Ecto neural progenitor cell (in vitro differentiated cells): Measurements from ENCODE around the gene RNH1.
"Not testable (repeated sequence)": the region's sequence is repeated elsewhere in the genome, so short reads cannot be mapped to it uniquely, and the experiment has no call there.

Experiments
- DNase-seq: peaks from one replicate; pipeline ENCODE4 v3.0.0-alpha.2; 2018; ENCODE audit warnings: low spot score

RNH1 gene

DNA sequence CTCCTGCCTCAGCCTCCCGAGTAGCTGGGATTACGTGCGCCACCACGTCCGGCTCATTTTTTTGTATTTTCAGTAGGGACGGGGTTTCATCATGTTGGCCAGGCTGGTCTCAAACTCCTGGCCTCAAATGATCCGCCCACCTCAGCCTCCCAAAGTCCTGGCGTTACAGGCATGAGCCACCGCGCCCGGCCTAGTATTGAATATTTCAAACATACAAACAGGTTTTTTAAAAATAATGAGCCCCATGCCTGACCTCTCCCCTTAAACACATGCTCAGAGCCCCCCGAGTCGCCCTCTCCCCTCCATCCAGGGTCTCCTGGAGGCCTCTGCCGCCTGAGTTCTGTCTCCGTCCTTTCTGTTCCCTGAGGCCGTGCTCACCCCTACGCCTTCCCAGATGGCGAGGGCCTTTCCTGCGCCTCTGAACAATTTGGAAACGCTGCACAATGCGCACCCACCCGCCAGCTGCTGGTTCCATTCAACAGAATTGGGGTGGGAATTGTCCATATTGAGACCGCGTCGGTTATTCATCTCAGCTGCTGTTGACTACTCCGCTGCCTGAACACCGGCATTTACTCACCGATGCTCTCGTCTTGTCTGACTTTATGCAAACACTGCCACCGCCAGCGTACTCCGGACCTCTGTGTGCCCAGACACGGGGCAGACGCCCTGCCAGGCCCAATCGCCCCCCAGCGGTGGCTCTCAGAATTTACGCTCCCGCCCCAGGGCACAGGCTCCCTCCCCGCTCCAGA lies 13.6 kb upstream of the RNH1 start:
- no peak for DNase-seq

GRCh38 chr11:518463-519202 lies 11.6 kb upstream of the RNH1 start:
- DNase-seq = peak; percentile 89

DNA sequence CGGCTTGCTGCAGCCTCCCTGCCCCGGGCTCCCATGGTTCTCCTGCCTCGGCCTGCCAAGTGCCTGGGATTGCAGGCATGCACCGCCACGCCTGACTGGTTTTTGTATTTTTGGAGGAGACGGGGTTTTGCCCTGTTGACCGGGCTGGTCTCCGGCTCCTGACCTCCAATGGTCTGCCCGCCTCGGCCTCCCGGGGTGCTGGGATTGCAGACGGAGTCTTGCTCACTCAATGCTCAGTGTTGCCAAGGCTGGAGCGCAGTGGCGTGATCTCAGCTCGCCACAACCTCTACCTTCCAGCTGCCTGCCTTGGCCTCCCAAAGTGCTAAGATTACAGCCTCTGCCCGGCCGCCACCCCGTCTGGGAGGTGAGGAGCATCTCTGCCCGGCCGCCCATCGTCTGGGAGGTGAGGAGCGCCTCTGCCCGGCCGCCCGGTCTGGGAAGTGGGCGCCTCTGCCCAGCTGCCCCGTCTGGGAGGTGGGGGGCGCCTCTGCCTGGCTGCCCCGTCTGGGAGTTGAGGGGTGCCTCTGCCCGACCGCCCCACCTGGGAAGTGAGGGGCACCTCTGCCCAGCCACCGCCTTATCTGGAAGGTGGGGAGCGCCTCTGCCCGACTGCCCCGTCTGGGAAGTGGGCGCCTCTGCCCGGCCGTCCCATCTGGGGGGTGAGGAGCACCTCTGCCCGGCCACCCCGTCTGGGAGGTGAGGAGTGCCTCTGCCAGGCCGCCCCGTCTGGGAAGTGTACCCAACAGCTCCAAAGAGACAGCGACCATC lies 10.1 kb upstream of the RNH1 start:
- not testable (repeated sequence) for DNase-seq

- no peak for DNase-seq
Measured at GRCh38 chr11:516400-516799, 9.4 kb upstream of the RNH1 start.

GRCh38 chr11:515131-515530 lies 8.1 kb upstream of the RNH1 start:
- no peak for DNase-seq

DNA sequence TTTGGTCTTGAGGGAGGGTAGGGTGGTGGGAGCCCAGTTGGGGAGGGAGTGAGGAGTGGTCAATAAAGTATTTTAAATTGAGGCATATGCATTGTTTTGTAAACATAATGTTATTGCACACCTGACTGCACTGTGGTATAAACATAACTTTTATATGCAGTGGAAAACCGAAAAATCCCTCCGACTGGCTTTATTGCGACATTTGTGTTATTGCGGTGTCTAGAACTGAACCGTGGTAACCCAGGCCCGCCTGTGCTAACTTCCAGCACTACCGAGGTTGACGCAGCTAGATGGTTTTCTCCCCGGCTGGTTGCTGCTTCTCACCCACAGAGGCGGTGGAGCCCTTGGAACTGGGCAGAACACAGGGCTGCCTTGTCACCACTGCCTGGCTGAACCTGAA lies 7.6 kb upstream of the RNH1 start:
- DNase-seq = no peak

- DNase-seq = no peak
Measured at GRCh38 chr11:512761-513595, 5.9 kb upstream of the RNH1 start.

GRCh38 chr11:508956-509355 lies 1.9 kb upstream of the RNH1 start:
- DNase-seq = no peak

DNA sequence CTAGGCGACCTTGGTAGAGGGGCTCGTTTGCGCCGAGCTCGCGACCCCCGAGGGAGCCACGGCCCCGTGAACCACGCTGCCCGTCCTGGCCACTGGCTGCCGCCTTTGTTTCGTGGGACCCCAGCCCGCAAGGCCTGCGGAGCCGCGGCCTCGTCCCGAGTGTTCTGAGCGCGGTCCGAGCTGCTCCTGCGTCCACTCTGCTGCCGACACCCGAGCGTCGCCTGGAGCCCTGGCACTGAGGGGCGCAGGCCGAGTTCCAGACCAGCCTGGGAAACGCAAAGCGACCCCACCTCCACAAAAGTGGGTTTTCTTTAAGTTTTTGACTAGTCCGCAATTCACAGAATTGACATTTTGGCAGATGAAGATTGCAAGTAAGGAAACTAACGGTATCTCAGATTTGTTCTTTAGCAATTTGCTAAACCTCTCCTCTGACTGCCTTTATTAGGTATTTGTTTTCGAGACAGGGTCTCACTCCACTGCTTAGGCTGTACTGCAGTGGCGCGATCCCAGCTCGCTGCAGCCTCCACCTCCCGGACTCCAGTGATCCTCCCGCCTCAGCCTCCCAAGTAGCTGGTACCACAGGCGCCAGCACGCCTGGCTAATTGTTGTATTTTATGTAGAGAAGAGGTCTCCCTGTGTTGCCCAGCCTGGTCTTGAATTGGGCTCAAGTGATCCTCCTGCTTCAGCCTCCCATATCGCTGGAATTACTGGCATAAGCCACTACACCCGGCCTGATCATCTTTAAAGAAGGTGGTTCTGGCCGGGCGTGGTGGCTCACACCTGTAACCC lies 879 bp upstream of the RNH1 start:
- no peak for DNase-seq

- peak; percentile 99 for DNase-seq
Measured at GRCh38 chr11:506238-506994, 626 bp downstream of the RNH1 start.

DNA sequence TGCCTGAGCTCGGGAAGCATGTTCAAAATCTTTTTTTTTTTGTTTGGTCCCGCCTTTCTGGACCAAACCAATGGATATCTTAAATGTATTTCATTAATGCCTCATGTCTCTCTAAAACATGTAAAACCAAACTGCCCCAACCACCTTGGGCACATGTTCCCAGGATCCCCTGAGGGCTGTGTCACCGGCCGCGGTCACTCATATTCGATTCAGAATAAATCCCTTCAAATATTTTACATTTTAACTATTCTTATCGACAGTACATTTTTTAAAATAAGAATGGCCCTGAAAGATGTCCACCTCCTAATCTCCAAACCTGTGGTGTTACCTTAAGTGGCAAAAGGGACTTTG lies 2.1 kb downstream of the RNH1 start:
- no peak for DNase-seq

DNA sequence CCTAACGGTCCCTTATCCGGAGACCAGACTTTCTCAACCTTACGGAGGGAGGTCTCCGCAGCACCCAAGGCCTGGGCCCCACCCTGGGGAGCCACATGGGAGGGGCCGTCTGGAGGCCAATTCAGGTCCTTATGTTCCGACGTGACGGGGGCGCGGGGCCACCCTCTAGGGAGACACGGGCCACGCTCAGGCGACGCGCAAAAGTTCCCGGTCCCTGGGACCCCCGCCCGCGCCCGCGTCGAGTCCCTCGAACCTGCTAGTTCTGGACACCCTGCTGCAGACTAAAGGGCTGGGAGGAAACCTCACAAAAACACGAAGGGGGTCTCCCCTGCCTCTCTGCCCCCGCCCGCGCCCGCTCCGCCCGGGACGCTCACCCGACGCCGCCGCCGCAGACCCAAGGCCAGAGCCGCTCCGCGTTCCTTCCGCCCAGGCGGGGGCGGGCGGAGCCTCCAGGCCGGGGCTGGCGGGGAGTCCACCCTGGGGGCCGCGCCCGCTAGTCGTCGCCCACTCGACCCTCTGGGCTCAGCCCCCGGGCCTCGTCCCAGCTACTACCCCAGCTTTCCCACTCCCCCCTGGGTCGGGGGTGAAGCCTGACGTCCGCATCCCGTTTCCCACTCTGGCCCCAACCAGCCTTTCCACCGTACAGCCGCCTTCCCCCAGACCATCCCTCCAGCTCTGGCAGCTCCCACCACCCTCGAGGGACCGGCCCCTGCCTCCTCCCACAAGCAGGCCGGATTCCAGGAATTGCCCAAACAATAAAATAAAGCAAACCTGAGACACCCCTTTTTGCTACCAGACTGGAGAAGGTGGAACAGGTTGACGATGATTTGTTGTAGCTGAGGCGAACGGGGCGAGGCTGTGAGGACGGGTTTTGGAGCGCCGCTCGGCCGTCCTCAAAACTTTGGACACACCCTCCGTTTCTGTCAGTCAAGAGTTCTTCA lies 2.7 kb downstream of the RNH1 start:
- DNase-seq = no peak

DNA sequence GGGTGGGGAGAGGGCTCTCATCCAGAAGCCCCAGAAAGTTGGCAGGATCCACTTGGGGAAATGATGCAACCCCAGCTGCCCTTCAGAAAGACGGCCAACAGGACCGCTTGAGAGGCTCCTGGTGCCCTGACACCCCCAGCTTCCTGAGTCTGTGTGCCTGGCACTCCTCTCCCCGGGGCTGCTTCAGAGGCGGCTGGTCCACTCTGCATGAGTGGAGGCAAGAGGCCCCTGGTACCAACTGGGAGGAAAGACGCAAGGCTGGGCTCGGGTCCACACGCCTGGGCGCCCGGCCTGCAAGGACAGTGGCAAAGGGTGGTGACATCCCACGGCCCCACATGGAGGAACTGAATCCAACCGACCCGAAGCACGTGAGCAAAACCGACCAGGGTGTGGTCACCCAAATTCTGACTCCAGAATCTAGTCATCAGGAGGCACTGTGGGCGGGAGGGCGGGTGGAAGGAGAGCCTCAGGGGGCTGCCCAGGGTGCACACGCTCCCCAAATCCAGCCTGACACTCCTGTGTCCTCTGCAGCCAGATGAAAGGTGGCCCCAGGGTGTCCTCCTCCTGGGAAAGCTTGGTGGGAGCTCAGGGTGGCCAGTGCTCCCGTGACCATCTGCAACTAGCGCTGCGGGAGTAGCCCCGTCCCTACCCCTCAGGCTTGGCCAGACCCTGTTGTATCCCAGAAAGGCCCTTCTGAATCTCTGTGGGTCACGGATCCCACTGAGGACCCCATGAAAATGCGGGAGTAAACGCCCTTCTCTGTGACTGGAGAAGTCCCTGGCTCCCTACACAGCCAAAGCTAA lies 3.7 kb downstream of the RNH1 start:
- no peak for DNase-seq

DNA sequence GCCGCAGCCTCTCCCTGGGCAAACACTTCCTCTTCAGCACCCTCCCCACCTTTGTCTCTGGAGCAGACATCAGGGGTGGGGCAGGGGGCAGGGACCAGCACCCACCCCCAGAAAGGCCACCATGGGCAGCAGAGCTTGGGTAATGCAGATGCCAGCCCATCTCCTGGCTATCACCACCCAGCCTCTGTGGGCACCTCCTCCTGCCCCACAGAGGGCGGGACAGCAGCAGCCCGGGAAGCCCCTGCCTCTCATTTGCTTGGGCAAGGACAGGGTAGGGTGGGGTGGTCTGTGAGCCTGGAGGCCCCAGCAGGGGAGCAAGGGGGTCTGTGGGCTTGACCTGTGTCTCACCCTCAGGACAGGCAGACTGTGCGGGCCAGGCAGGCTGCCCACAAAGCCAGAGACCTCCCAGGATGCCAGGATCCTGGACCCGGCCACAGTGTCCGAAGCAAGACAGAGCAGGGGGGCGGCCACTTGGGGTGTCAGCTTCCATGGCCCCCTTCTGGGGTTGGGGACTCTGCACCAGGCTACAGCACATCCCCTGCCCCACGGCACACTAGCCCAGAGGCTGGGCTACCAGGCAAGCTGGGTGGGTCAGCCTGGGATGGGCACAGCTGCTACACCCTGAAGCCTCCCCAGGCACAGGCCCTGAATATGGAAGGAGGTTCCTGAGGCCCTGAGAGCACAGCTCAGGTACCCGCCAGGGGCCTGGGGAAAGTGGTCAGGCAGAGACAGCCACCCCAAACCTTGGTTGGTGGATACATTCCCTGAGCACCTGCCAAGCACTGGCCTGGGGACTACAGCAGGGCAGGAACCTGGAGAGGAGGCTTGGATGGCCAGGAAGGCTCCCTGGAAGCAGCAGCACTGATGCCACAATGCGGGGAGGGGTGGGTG lies 4.5 kb downstream of the RNH1 start:
- no peak for DNase-seq

DNA sequence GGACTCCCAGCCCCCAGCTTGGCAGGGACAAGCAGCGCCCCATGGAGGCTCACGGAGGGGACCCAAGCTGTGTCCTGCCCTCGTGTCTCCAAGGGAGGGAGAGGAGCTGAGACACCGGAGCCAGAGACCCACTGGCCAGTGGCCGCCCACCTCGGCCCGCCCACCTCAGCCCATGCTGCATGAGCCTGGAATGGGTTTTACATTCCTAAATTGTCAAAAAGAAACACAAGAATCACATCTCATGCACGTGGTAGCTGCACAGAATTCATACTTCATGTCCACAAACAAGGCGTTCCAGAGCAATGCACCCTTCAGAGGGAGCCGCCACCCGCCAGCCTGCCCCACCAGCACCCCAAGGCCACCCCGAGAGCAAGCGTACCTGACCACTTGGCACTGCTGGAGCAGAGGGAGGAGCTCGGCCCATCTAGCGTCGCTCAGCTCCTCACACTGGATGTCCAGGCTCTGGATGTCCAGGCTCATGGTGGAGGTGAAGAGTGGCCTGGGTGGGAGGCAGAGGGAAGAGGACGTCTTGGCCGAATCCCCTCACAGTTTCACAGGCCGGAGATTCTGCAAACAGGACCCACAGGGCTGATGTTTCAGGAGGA lies 5.3 kb downstream of the RNH1 start:
- DNase-seq = no peak

DNA sequence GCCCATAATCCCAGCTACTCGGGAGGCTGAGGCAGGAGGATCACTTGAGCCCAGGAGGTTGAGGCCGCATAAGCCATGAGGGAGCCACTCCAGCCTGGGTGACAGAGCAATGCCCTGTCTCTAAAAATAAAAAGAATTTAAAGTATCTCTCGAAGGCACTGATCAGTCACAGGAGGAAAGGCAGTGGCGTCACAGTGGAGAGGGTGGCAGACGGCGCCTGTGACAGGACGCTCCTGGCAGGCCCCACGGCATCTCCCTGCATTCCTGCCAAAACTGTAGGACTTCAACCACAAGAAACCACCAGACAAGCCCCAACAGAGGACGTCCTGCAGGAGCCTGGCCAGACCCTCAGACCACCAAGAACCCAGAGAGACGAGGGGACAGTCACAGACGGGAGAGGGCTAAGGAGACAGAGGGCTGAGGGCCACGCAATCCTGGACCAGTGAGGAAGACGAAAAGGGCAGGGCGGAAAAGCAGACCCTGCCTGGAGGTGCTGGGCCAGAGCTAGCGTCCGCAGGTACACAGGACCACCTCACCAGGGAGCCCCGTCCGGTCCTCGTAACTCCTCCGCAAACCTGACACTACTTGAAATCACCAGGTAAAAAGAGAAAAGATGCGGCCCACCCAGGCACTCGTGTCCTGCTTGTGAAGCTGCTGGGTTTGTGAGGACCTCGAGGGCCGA lies 5.9 kb downstream of the RNH1 start:
- no peak for DNase-seq
